HG03439 (cell line): ENCODE data around the gene PARVA.

Experiments used
- ATAC-seq: cut with Tn5 transposase; IDR thresholded peaks from one replicate; pipeline ENCODE4 v1.9.1; 2021; ENCODE audit warnings: mild to moderate bottlenecking, moderate library complexity; ENCODE audit not compliant: unreplicated experiment

PARVA gene

GRCh38 chr11:12544986-12545775, 167.8 kb downstream of the PARVA start:
- ATAC-seq = no peak

- ATAC-seq = no peak
Measured at GRCh38 chr11:12546122-12546521, 168.8 kb downstream of the PARVA start.

- ATAC-seq = no peak
Measured at GRCh38 chr11:12546660-12547059, 169.3 kb downstream of the PARVA start.

GRCh38 chr11:12547953-12548650, 170.7 kb downstream of the PARVA start:
- ATAC-seq = no peak

- ATAC-seq = no peak
Measured at GRCh38 chr11:12552692-12553091, 175.3 kb downstream of the PARVA start.

- no peak for ATAC-seq
Measured at GRCh38 chr11:12554122-12554521, 176.8 kb downstream of the PARVA start.

GRCh38 chr11:12556155-12556554, 178.8 kb downstream of the PARVA start:
- no peak for ATAC-seq

- no peak for ATAC-seq
Measured at GRCh38 chr11:12556788-12557384, 179.5 kb downstream of the PARVA start.

- ATAC-seq = no peak
Measured at GRCh38 chr11:12559011-12559410, 181.6 kb downstream of the PARVA start.

- no peak for ATAC-seq
Measured at GRCh38 chr11:12560362-12560761, 183.0 kb downstream of the PARVA start.

GRCh38 chr11:12560861-12561260, 183.5 kb downstream of the PARVA start:
- ATAC-seq = no peak

- ATAC-seq = no peak
Measured at GRCh38 chr11:12564012-12564411, 186.6 kb downstream of the PARVA start.

- no peak for ATAC-seq
Measured at GRCh38 chr11:12565406-12565805, 188.0 kb downstream of the PARVA start.

- ATAC-seq = no peak
Measured at GRCh38 chr11:12567746-12568460, 190.5 kb downstream of the PARVA start.

GRCh38 chr11:12569499-12570425, 192.4 kb downstream of the PARVA start:
- ATAC-seq = no peak

- no peak for ATAC-seq
Measured at GRCh38 chr11:12573707-12574485, 196.5 kb downstream of the PARVA start.

GRCh38 chr11:12577725-12578644, 200.6 kb downstream of the PARVA start:
- no peak for ATAC-seq

- no peak for ATAC-seq
Measured at GRCh38 chr11:12581416-12581815, 204.0 kb downstream of the PARVA start.
